GM19438 (cell line): ENCODE data around the gene TRIM61.
"Not testable (repeated sequence)": the region's sequence is repeated elsewhere in the genome, so short reads cannot be mapped to it uniquely, and the experiment has no call there.

ENCODE experiments used
- ATAC-seq: cut with Tn5 transposase; IDR thresholded peaks from one replicate; pipeline ENCODE4 v1.9.1; 2021; ENCODE audit warnings: low read depth; ENCODE audit not compliant: unreplicated experiment

Gene TRIM61

GRCh38 chr4:164959421-164959820 is 18.0 kb downstream of the TRIM61 start:
- ATAC-seq, result not testable (repeated sequence)

GRCh38 chr4:164956766-164957643 is 20.5 kb downstream of the TRIM61 start:
- ATAC-seq, result peak; percentile 100

- no peak for ATAC-seq
These were observed 22.2 kb downstream of the TRIM61 start for GRCh38 chr4:164955107-164955805.

GRCh38 chr4:164952551-164952950 is 24.9 kb downstream of the TRIM61 start:
- no peak for ATAC-seq

- no peak for ATAC-seq
These were observed 27.9 kb downstream of the TRIM61 start for GRCh38 chr4:164949448-164950143.

- no peak for ATAC-seq
These were observed 28.5 kb downstream of the TRIM61 start for GRCh38 chr4:164948975-164949374.

GRCh38 chr4:164948006-164948405 is 29.5 kb downstream of the TRIM61 start:
- ATAC-seq, result not testable (repeated sequence)

GRCh38 chr4:164946810-164947209 is 30.6 kb downstream of the TRIM61 start:
- no peak for ATAC-seq

GRCh38 chr4:164945146-164945545 is 32.3 kb downstream of the TRIM61 start:
- no peak for ATAC-seq

- no peak for ATAC-seq
These were observed 34.3 kb downstream of the TRIM61 start for GRCh38 chr4:164943192-164943591.

- ATAC-seq, result peak; percentile 48
These were observed 39.7 kb downstream of the TRIM61 start for GRCh38 chr4:164937576-164938270.

GRCh38 chr4:164935865-164936606 is 41.4 kb downstream of the TRIM61 start:
- peak; percentile 57 for ATAC-seq

- ATAC-seq, result peak; percentile 47
These were observed 42.1 kb downstream of the TRIM61 start for GRCh38 chr4:164935363-164935762.

GRCh38 chr4:164933244-164933643 is 44.2 kb downstream of the TRIM61 start:
- no peak for ATAC-seq

- no peak for ATAC-seq
These were observed 45.7 kb downstream of the TRIM61 start for GRCh38 chr4:164931551-164932324.

GRCh38 chr4:164930647-164931046 is 46.8 kb downstream of the TRIM61 start:
- no peak for ATAC-seq

- not testable (repeated sequence) for ATAC-seq
These were observed 50.4 kb downstream of the TRIM61 start for GRCh38 chr4:164927101-164927500.

GRCh38 chr4:164926301-164926700 is 51.2 kb downstream of the TRIM61 start:
- no peak for ATAC-seq

GRCh38 chr4:164924670-164925238 is 52.7 kb downstream of the TRIM61 start:
- no peak for ATAC-seq
